ENCODE results near the gene GSK3A. TPM values are rescaled to one million over a fixed set of nuclear protein-coding genes. Genes with fewer than 3 reads are reported as not detected.
A peak's percentile ranks its signal among the peaks of the same experiment; 100 is the strongest.

Gene GSK3A
- total and polyA plus RNA-seq, 2 experiments from 2014 or later: 17.7 to 40.7 TPM

- H3K79me2 ChIP-seq (replicated peaks; ENCODE audit: insufficient read depth): peaks cover 10% of the 10 kb centered on the region
- H3K36me3 ChIP-seq (ENCODE audit: insufficient read depth): no peaks in the 10 kb centered on the region
- no peaks in the 10 kb centered on the region for H3K27me3 ChIP-seq (ENCODE audit: insufficient read depth)
- DNase-seq (ENCODE audit: low spot score) (peak; percentile 79), ATAC-seq (peak; percentile 38)
- peak overlapping the region; percentile 86 for H2AFZ ChIP-seq
- peak overlapping the region; percentile 96 for H3K4me3 ChIP-seq
- TF ChIP-seq JUNB (IDR thresholded peaks at IDR 0.05; ENCODE audit: unreplicated experiment): no peak
- TF ChIP-seq, protein P1, sequence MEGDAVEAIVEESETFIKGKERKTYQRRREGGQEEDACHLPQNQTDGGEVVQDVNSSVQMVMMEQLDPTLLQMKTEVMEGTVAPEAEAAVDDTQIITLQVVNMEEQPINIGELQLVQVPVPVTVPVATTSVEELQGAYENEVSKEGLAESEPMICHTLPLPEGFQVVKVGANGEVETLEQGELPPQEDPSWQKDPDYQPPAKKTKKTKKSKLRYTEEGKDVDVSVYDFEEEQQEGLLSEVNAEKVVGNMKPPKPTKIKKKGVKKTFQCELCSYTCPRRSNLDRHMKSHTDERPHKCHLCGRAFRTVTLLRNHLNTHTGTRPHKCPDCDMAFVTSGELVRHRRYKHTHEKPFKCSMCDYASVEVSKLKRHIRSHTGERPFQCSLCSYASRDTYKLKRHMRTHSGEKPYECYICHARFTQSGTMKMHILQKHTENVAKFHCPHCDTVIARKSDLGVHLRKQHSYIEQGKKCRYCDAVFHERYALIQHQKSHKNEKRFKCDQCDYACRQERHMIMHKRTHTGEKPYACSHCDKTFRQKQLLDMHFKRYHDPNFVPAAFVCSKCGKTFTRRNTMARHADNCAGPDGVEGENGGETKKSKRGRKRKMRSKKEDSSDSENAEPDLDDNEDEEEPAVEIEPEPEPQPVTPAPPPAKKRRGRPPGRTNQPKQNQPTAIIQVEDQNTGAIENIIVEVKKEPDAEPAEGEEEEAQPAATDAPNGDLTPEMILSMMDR (conservative IDR thresholded peaks at IDR 0.05; ENCODE audit: low read depth in 2 of 2): peak; percentile 73 to 93
- Mint-ChIP-seq H3K27ac (no peak overlapping the region), H3K27me3 (ENCODE audit: insufficient read depth, low read depth, poor library complexity) (peaks cover 23% of the 10 kb centered on the region), H3K4me3 (peak overlapping the region; percentile 73), H3K9me3 (no peaks in the 10 kb centered on the region; the same call in 2 of the 3 replicates), H3K36me3 (ENCODE audit: low read depth) (peaks cover 1% of the 10 kb centered on the region; the same call in 2 of the 3 replicates), H3K4me1 (peaks cover 31% of the 10 kb centered on the region)
- peaks cover 23% of the 10 kb centered on the region for H3F3A ChIP-seq (replicated peaks; ENCODE audit: low read depth)
- no peak overlapping the region for H3K27ac ChIP-seq (ENCODE audit: low read depth)
- peaks cover 30% of the 10 kb centered on the region for H3K4me1 ChIP-seq (ENCODE audit: insufficient read depth)
- no peaks in the 10 kb centered on the region for H3K9me2 ChIP-seq (ENCODE audit: insufficient read depth)
- 0 out of 2 replicates have a peak, but pooled peaks cover 3% of the 10 kb centered on the region for H4K20me1 ChIP-seq (replicated peaks; ENCODE audit: insufficient read depth)
- H3K4me2 ChIP-seq: peak overlapping the region; percentile 94
These were observed 37.8 kb upstream of the GSK3A start for GRCh38 chr19:42279902-42280814.

- Histone ChIP-seq H2AFZ (no peak overlapping the region), H3K27me3 (ENCODE audit: insufficient read depth) (no peaks in the 10 kb centered on the region), H3K4me3 (peak overlapping the region; percentile 96), H4K20me1 (replicated peaks; ENCODE audit: insufficient read depth) (0 out of 2 replicates have a peak, but pooled peaks cover 3% of the 10 kb centered on the region), H3K4me2 (peak overlapping the region; percentile 94), H3K4me1 (ENCODE audit: insufficient read depth) (peaks cover 27% of the 10 kb centered on the region), H3F3A (replicated peaks; ENCODE audit: low read depth) (peaks cover 17% of the 10 kb centered on the region; the same call in 1 of the 2 replicates), H3K27ac (ENCODE audit: low read depth) (no peak overlapping the region), H3K79me2 (replicated peaks; ENCODE audit: insufficient read depth) (peaks cover 3% of the 10 kb centered on the region; the same call in 1 of the 2 replicates), H3K9me2 (ENCODE audit: insufficient read depth) (no peaks in the 10 kb centered on the region), H3K36me3 (ENCODE audit: insufficient read depth) (no peaks in the 10 kb centered on the region)
- Mint-ChIP-seq H3K27me3 (ENCODE audit: insufficient read depth, low read depth, poor library complexity) (peaks cover 18% of the 10 kb centered on the region), H3K4me3 (peak overlapping the region; percentile 73), H3K4me1 (peaks cover 26% of the 10 kb centered on the region), H3K36me3 (ENCODE audit: low read depth) (peaks cover 7% of the 10 kb centered on the region; the same call in 2 of the 3 replicates), H3K9me3 (no peaks in the 10 kb centered on the region; the same call in 2 of the 3 replicates), H3K27ac (peak overlapping the region; percentile 10; the same call in 1 of the 2 replicates)
- ATAC-seq (peak; percentile 2), DNase-seq (ENCODE audit: low spot score) (peak; percentile 51)
- TF ChIP-seq CREB1 (CRISPR knock-in tag; IDR thresholded peaks at IDR 0.05; ENCODE audit: low read depth) (no peak), EZH2 (IDR thresholded peaks at IDR 0.05; ENCODE audit: low read depth, unreplicated experiment) (no peak), ZNF331 (CRISPR knock-in tag; IDR thresholded peaks at IDR 0.05; ENCODE audit: low read depth) (no peak), ZNF114 (CRISPR knock-in tag; IDR thresholded peaks at IDR 0.05) (no peak), NANOG (IDR thresholded peaks at IDR 0.05; ENCODE audit: borderline replicate concordance) (no peak), EZH2phosphoT487 (IDR thresholded peaks at IDR 0.05; ENCODE audit: unreplicated experiment) (no peak)
- TF ChIP-seq, protein P1 (conservative IDR thresholded peaks at IDR 0.05; ENCODE audit: low read depth in 2 of 2): no peak
- TF ChIP-seq, protein P2, sequence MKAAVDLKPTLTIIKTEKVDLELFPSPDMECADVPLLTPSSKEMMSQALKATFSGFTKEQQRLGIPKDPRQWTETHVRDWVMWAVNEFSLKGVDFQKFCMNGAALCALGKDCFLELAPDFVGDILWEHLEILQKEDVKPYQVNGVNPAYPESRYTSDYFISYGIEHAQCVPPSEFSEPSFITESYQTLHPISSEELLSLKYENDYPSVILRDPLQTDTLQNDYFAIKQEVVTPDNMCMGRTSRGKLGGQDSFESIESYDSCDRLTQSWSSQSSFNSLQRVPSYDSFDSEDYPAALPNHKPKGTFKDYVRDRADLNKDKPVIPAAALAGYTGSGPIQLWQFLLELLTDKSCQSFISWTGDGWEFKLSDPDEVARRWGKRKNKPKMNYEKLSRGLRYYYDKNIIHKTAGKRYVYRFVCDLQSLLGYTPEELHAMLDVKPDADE (IDR thresholded peaks at IDR 0.05): no peak
These were observed 36.9 kb upstream of the GSK3A start for GRCh38 chr19:42279155-42279901.
